GM10266 (cell line): ENCODE data around the gene SORBS1.

Experiments used
- DNase-seq: peaks from one replicate; pipeline ENCODE4 v3.0.0; 2012; ENCODE audit errors: extremely low spot score
- TF ChIP-seq, protein P1 (sequence below): IDR thresholded peaks from 2 replicates; pipeline ENCODE4 v1.5.1; 2012; ENCODE audit warnings: mild to moderate bottlenecking, low read depth; ENCODE audit not compliant: control insufficient read depth, insufficient read depth; ENCODE audit errors: missing control alignments

SORBS1 gene

DNA sequence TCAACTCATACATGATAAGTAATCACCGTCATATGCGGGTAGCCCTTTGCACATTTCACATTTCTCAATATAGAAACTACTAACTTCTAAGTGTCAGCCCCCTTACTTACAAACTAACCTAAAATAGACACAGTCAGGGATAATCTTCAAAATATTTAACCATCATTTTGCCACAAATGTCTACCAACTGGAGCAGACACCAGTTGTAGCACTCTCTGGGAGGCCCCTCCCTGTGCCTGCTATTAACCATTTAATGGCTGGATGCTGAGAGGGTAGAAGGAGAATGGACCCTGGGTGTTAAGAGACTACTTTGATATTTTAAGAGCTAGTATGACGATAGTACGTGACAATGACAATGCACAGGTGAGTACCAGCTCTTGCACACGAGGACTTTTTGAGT, 116.4 kb downstream of the SORBS1 start:
- TF ChIP-seq, protein P1, sequence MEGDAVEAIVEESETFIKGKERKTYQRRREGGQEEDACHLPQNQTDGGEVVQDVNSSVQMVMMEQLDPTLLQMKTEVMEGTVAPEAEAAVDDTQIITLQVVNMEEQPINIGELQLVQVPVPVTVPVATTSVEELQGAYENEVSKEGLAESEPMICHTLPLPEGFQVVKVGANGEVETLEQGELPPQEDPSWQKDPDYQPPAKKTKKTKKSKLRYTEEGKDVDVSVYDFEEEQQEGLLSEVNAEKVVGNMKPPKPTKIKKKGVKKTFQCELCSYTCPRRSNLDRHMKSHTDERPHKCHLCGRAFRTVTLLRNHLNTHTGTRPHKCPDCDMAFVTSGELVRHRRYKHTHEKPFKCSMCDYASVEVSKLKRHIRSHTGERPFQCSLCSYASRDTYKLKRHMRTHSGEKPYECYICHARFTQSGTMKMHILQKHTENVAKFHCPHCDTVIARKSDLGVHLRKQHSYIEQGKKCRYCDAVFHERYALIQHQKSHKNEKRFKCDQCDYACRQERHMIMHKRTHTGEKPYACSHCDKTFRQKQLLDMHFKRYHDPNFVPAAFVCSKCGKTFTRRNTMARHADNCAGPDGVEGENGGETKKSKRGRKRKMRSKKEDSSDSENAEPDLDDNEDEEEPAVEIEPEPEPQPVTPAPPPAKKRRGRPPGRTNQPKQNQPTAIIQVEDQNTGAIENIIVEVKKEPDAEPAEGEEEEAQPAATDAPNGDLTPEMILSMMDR, result no peak
- no peak for DNase-seq

- TF ChIP-seq, protein P1, result no peak
- no peak for DNase-seq
Observed at GRCh38 chr10:95443636-95444035, 117.5 kb downstream of the SORBS1 start.

GRCh38 chr10:95442341-95442740, 118.8 kb downstream of the SORBS1 start:
- no peak for DNase-seq
- TF ChIP-seq, protein P1, result no peak

DNA sequence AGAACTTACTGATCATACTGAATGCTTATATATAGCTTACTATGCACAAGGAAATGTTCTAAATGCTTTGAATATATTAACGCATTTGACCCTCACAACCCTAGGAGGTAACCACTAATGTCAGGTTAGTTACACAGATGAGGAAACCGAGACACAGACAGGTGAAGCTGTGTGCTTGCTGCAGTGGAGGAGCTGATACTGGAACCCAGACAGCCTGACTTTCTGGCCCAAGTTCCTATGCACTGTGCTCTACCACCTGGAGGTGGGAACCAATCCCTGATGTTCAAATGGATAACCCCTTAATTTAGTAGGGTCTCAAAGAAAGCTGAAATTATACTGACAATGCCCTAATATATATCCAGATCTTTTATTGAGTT, 119.6 kb downstream of the SORBS1 start:
- no peak for DNase-seq
- TF ChIP-seq, protein P1, result no peak

DNA sequence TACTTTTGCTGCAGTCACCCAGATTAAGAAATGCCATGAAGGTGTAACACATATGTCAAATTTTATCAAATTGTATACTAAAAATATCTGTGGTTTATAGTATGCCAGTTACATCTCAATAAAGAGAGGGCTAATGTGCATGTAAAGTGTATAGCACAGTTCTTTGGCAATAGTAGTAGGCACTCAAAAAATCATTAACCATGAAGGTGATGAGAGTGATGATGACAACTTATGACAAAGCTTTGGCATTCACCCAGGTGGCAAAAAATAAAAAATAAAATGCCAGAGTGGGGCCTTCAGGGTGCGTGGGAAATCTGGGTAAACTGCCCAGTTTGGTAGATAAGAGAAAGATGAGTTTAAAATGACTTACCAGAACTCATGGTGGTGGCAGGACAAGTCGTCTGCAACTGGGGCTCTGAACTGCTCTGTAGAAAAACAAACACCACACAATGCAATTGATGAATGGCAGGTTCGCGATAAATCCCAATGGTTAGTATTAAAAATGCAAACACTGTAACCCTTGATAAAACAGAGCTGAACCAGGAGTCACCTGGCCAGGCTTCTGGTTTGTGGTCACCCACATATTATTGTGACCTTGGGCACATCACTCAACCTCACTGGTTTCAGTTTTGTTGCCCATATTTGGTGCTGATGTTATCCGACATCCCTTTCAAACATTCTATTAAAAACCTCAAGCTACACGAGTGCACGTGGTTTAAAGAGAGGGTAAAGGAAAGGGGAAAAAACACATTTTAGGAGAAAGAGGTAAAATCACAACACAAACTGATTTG, 120.2 kb downstream of the SORBS1 start:
- no peak for DNase-seq
- TF ChIP-seq, protein P1, result no peak

DNA sequence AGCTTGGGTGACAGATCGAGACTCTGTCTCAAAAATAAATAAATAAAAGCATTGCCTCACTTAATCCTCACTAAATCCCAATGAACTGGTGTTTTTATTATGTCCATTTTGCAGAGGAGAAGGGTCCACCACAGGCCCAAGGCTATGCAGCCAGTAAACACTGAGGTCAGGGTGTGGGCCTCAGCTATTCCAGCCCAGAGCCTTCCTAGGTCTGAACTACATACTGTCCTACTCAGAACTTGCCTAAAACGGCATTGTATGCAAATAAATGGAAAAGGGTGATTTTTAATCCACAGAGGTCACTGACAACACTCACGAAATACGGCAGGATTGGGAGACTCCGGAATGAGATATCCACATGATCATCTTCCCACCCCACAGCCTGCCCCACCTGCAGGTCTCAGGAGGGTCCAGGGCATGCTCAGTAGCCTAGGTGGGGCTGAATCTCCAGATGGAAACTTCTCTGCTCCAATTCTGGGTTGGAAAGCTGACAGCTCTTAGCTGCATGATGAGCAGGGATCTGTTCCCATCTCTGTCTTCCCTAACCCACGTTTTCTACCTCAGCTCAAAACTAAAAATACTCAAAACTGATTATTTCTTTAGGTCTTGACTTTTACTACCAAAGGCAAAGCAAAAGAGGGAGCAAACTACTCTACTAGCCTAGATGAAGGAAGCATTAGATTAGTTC, 121.0 kb downstream of the SORBS1 start:
- DNase-seq, result no peak
- TF ChIP-seq, protein P1, result no peak

- TF ChIP-seq, protein P1, result no peak
Observed at GRCh38 chr10:95438781-95439180, 122.4 kb downstream of the SORBS1 start.

More at GRCh38 chr10:95438781-95439180, 122.4 kb downstream of the SORBS1 start:
- no peak for DNase-seq
